Measurements from ENCODE around the gene CORT. TPM values are rescaled to one million over a fixed set of nuclear protein-coding genes. Genes with fewer than 3 reads are reported as not detected.
A peak's percentile ranks its signal among the peaks of the same experiment; 100 is the strongest.
"Not testable (repeated sequence)": the region's sequence is repeated elsewhere in the genome, so short reads cannot be mapped to it uniquely, and the experiment has no call there.

CORT gene
- total RNA-seq, 1 donor = 0.36 TPM

GRCh38 chr1:10415211-10415930 lies 34.5 kb upstream of the CORT start:
- Histone ChIP-seq H3K27me3 (ENCODE audit: insufficient read depth, low read length) (no peaks in the 10 kb centered on the region), H3K36me3 (ENCODE audit: insufficient read depth, low read length) (peaks cover 86% of the 10 kb centered on the region), H3K4me1 (ENCODE audit: insufficient read depth, low read length) (peaks cover 4% of the 10 kb centered on the region), H3K27ac (ENCODE audit: low read depth, low read length) (peak overlapping the region; percentile 10), H2AFZ (ENCODE audit: low read length) (peak overlapping the region; percentile 4), H3K9me3 (ENCODE audit: low read depth, low read length) (no peaks in the 10 kb centered on the region), H3K4me3 (ENCODE audit: insufficient read depth, low read length) (no peak overlapping the region), H4K20me1 (ENCODE audit: insufficient read depth, low read length) (peaks cover 6% of the 10 kb centered on the region), H3K4me2 (ENCODE audit: insufficient read depth, low read length) (no peak overlapping the region), H3K79me2 (ENCODE audit: insufficient read depth, low read length) (no peaks in the 10 kb centered on the region)
- no peak for TF ChIP-seq CTCF (IDR thresholded peaks at IDR 0.05; ENCODE audit: extremely low read depth, low read depth, low read length)
- DNase-seq (ENCODE audit: insufficient read length, low spot score, missing footprints) = no peak

DNA sequence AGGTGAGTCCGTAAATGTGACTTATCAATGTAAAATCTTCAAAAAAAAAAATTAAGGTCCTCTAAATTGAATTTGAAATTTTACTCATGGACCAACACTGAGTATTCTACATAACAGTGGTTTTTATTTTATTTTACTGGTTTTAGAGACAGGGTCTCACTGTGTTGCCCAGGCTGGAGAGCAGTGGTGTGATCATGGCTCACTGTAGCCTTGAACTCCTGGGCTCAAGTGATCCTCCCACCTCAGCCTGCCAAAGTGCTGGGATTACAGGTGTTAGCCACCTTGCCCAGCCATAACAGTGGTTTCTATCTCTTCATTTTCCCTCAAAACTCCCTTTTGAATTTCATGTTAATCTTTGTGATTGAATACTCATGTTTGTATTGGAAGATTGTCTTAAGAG lies 33.9 kb upstream of the CORT start:
- Histone ChIP-seq H3K27ac (ENCODE audit: low read depth, low read length) (peak overlapping the region; percentile 10), H3K36me3 (ENCODE audit: insufficient read depth, low read length) (peaks cover 86% of the 10 kb centered on the region)
- H3K4me1 ChIP-seq (ENCODE audit: insufficient read depth, low read length); DNase-seq (ENCODE audit: insufficient read length, low spot score, missing footprints); H3K27me3 ChIP-seq (ENCODE audit: insufficient read depth, low read length); H2AFZ ChIP-seq (ENCODE audit: low read length); H3K79me2 ChIP-seq (ENCODE audit: insufficient read depth, low read length); H3K4me3 ChIP-seq (ENCODE audit: insufficient read depth, low read length); H4K20me1 ChIP-seq (ENCODE audit: insufficient read depth, low read length); H3K4me2 ChIP-seq (ENCODE audit: insufficient read depth, low read length); H3K9me3 ChIP-seq (ENCODE audit: low read depth, low read length): not testable (repeated sequence)

DNA sequence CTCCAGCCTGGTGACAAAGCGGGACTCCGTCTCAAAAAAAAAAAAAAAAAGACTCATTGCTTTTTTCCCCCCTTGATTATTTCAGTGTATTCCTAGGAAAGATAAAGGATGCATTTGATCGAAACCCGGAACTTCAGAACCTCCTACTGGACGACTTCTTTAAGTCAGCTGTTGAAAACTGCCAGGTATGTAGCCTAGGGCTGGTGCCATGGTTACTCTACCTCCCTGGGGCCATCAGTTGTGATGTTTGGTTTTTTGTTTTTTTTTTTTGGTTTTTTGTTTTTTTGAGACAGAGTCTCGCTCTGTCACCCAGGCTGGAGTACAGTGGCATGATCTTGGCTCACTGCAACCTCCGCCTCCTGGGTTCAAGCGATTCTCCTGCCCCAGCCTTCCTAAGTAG lies 31.1 kb upstream of the CORT start:
- not testable (repeated sequence) for H3K27ac ChIP-seq (ENCODE audit: low read depth, low read length); H3K4me1 ChIP-seq (ENCODE audit: insufficient read depth, low read length)
- peaks cover 66% of the 10 kb centered on the region for H3K36me3 ChIP-seq (ENCODE audit: insufficient read depth, low read length)

GRCh38 chr1:10419351-10419750 lies 30.5 kb upstream of the CORT start:
- peaks cover 60% of the 10 kb centered on the region for H3K36me3 ChIP-seq (ENCODE audit: insufficient read depth, low read length)

More for the DNA sequence above, 31.1 kb upstream of the CORT start:
- not testable (repeated sequence) for H3K79me2 ChIP-seq (ENCODE audit: insufficient read depth, low read length); H3K4me2 ChIP-seq (ENCODE audit: insufficient read depth, low read length); DNase-seq (ENCODE audit: insufficient read length, low spot score, missing footprints); H3K4me3 ChIP-seq (ENCODE audit: insufficient read depth, low read length); H3K9me3 ChIP-seq (ENCODE audit: low read depth, low read length); H2AFZ ChIP-seq (ENCODE audit: low read length); H4K20me1 ChIP-seq (ENCODE audit: insufficient read depth, low read length); H3K27me3 ChIP-seq (ENCODE audit: insufficient read depth, low read length)

More at GRCh38 chr1:10419351-10419750, 30.5 kb upstream of the CORT start:
- no peaks in the 10 kb centered on the region for H3K27me3 ChIP-seq (ENCODE audit: insufficient read depth, low read length)
- no peak overlapping the region for H3K27ac ChIP-seq (ENCODE audit: low read depth, low read length)
- H3K4me2 ChIP-seq (ENCODE audit: insufficient read depth, low read length) = no peak overlapping the region
- peaks cover 4% of the 10 kb centered on the region for H3K4me1 ChIP-seq (ENCODE audit: insufficient read depth, low read length)
- no peak for DNase-seq (ENCODE audit: insufficient read length, low spot score, missing footprints)
- H3K9me3 ChIP-seq (ENCODE audit: low read depth, low read length) = no peaks in the 10 kb centered on the region
- H3K4me3 ChIP-seq (ENCODE audit: insufficient read depth, low read length) = no peak overlapping the region
- no peak for TF ChIP-seq CTCF (IDR thresholded peaks at IDR 0.05; ENCODE audit: extremely low read depth, low read depth, low read length)
- no peaks in the 10 kb centered on the region for H4K20me1 ChIP-seq (ENCODE audit: insufficient read depth, low read length)
- no peaks in the 10 kb centered on the region for H3K79me2 ChIP-seq (ENCODE audit: insufficient read depth, low read length)
- H2AFZ ChIP-seq (ENCODE audit: low read length) = no peak overlapping the region

Measured in osteoblast (primary cell).